ENCODE results near the gene TMEM198. TPM values are rescaled to one million over a fixed set of nuclear protein-coding genes. Genes with fewer than 3 reads are reported as not detected.

Gene TMEM198
- total RNA-seq, 1 donor = 2.6 TPM

DNA sequence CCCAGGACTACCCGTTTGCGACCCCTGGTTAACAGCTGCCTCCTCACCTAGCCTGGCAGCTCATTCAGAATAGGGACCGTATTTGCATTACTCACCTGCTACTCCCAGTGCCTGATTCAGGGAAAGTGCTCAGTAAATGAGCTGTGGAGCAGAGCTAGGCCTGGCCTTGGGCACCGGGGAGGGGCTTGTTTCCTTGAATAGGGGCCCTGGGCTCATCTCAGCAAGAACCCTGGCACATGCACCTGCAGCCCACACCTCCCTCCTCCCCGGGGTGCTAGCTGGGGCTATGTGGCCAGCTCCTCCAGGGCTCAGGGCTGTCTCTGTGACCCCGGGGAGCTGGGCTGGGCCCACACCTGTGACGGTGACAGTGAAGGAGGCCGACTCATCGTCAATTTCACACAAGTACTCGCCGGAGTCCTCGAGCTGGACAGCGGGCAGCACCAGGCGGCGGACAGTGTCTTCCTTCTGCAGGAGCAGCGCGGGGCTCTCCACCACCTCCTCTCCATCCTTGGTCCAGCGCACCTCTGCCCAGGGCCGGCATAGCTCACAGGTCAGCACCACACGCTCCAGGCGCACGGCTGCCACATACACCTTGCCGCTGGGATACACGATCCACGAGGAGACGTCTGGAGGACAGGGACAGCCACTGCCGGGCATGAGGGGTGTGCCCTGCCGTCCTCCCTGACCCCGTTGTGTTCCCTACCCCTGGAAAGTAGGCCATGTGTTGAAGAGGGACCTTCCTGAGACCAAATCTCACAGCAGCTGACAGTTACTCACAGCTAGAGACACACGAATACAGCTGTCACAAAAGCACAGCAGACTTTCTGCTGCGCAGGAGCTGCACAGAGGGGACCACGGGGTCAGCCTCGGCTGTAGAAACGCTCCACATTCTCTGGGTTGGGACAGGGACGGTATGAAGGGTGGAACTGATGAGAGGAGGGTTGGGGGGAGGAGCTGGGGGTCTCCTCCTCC, 18.5 kb downstream of the TMEM198 start:
- TF ChIP-seq, protein P1, sequence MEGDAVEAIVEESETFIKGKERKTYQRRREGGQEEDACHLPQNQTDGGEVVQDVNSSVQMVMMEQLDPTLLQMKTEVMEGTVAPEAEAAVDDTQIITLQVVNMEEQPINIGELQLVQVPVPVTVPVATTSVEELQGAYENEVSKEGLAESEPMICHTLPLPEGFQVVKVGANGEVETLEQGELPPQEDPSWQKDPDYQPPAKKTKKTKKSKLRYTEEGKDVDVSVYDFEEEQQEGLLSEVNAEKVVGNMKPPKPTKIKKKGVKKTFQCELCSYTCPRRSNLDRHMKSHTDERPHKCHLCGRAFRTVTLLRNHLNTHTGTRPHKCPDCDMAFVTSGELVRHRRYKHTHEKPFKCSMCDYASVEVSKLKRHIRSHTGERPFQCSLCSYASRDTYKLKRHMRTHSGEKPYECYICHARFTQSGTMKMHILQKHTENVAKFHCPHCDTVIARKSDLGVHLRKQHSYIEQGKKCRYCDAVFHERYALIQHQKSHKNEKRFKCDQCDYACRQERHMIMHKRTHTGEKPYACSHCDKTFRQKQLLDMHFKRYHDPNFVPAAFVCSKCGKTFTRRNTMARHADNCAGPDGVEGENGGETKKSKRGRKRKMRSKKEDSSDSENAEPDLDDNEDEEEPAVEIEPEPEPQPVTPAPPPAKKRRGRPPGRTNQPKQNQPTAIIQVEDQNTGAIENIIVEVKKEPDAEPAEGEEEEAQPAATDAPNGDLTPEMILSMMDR (IDR thresholded peaks at IDR 0.05; ENCODE audit: insufficient read depth, low read depth, low read length) = no peak
- no peak overlapping the region for H3K4me3 ChIP-seq (ENCODE audit: low read depth, low read length)
- no peak for DNase-seq (ENCODE audit: low read depth)

DNA sequence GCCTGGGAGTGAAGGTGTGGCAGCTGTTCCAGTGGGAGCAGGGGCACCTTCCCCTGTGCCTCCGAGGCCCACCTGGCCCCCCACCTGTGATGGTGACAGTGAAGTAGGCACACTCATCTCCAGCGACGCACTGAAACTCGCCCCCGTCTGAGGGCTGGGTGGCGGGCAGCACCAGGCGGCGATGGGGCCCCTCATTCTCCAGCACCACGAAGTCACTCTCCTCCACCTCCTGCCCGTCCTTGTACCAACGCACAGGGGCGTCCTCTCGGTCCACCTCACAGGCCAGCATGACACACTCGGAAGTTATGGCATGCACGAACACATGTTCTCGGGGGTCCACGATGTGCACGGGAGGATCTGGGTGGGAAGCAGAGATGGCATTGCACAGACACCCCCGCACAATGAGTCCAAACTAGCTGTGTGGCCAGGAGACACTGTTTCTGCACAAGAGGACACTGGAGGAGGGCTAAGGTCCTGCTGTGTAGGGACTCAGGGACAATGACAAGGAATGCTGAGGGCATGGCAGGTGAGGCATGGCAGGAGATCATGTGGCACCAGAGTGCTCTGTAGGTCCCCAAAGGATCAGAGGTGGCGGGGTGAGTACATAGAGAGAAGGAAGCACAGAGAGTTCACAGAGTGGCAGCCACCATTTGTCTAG, 19.6 kb downstream of the TMEM198 start:
- TF ChIP-seq, protein P1 (IDR thresholded peaks at IDR 0.05; ENCODE audit: insufficient read depth, low read depth, low read length) = no peak
- no peak overlapping the region for H3K4me3 ChIP-seq (ENCODE audit: low read depth, low read length)
- DNase-seq (ENCODE audit: low read depth) = no peak

DNA sequence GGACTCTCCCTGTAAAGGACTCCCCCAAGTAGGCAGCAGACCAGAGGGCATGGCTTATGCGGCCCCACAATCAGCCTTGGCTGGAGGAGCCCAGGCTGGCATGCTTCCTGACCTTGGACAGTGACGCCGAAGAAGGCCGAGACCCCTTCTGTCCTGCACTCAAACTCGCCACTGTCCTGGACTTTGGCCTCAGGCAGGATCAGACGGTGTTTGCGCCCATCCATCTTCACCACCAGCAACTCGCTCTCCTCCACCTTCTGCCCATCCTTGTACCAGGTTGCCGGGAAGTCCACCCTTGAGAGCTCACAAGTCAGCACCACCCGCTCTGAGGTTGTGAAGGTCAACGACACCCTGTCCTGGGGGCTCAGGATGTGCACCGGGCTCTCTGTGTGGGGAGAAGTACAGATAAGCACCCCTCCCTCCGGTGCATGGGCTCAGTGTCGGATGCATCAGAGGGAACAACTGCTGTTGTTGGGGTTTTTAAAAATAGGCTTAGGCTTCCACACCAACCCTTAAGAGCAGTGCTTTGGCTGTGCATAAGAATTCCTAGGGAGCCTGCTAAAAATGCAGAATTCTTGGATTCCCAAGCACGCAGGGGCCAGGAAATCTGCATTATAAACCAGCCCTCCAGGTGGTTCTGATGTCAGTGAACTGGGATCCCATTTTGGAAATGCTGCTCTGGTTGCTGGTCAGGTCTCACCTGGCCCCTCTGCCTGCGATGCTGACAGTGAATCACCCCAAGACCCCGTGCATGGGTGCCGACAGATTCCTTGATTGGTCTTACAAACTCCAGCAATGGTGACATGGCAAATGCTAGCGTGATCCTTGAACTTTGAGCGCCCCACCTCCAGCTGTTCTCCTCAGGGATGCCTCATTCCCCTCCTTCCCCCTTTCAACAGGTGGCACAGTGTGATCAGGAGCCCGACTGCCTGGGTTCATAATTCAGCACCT, 21.6 kb downstream of the TMEM198 start:
- TF ChIP-seq, protein P1 (IDR thresholded peaks at IDR 0.05; ENCODE audit: insufficient read depth, low read depth, low read length) = no peak
- no peak overlapping the region for H3K4me3 ChIP-seq (ENCODE audit: low read depth, low read length)
- no peak for DNase-seq (ENCODE audit: low read depth)

DNA sequence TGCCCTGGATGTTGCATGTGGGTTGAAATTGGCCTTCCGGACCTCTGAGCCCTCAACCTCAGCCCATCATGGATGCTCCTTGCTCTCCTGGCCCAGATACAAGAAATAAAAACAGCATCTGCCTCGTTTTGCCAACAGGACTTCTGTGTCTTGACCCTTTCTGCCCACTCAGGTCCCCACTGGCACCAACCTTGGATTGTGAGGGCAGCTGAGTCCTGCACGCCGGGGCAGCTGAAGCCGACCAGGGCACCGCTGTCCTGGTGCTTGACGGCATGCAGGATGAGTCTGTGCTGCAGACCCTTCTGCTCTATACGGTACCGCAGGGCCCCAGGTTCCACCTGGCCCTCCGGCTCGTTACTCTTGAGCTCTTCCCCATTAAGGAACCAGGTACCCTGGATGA, 22.8 kb downstream of the TMEM198 start:
- H3K4me3 ChIP-seq (ENCODE audit: low read depth, low read length) = no peak overlapping the region
- no peak for DNase-seq (ENCODE audit: low read depth)
- TF ChIP-seq, protein P1 (IDR thresholded peaks at IDR 0.05; ENCODE audit: insufficient read depth, low read depth, low read length) = no peak

GRCh38 chr2:219567131-219567530, 23.3 kb downstream of the TMEM198 start:
- DNase-seq (ENCODE audit: low read depth) = no peak
- no peak overlapping the region for H3K4me3 ChIP-seq (ENCODE audit: low read depth, low read length)
- TF ChIP-seq, protein P1 (IDR thresholded peaks at IDR 0.05; ENCODE audit: insufficient read depth, low read depth, low read length) = no peak

DNA sequence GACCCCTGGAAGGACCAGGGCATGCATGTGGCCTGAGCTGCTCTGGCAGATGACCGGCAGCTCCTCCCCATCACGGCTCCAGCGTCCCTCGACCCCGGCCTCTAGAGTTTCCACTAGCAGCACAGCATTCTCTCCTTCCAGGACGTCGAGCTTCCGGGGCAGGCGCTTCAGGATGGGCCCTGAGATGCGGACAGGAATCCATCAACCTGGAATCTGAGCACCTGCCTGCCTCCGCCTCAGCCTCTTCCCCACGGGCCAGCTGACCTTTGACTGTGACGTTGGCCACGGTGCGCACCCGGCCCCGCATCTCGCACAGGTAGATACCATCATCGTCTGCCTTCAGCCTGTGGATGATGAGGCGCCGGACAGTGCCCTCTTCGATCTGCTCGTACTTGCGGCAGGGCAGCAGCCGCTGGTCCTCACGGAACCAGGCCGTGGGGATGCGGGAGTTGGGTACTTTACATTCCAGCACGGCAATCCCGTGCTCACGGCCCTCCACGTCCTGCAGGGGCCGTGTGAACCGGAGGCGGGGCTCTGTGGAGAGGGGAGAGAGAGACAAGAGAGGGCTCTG, 24.0 kb downstream of the TMEM198 start:
- no peak overlapping the region for H3K4me3 ChIP-seq (ENCODE audit: low read depth, low read length)
- TF ChIP-seq, protein P1 (IDR thresholded peaks at IDR 0.05; ENCODE audit: insufficient read depth, low read depth, low read length) = no peak
- DNase-seq (ENCODE audit: low read depth) = no peak
